Right lobe of liver (tissue), 6 donors: ENCODE measurements around the gene TTLL5. TPM values are rescaled to one million over a fixed set of nuclear protein-coding genes. Genes with fewer than 3 reads are reported as not detected.
A peak's percentile ranks its signal among the peaks of the same experiment; 100 is the strongest.

ENCODE experiments used
- ATAC-seq, 4 donors: fragments of 200-7000 bp; cut with Tn5 transposase; one replicate each; pipeline ENCODE4 v1.9.1; 2020; ENCODE audit warnings: mild to moderate bottlenecking in 4 of 4, moderate library complexity in 4 of 4
- DNase-seq, 3 donors: peaks; one replicate each; pipeline ENCODE4 v3.0.0-alpha.2; 2020
- H3K27ac ChIP-seq, 3 donors: fragments of 200-600 bp; one replicate each; pipeline ENCODE4 v1.8.0; 2022
- H3K27me3 ChIP-seq, 2 donors: fragments of 200-600 bp; one replicate each; pipeline ENCODE4 v1.8.0; 2022
- H3K36me3 ChIP-seq, 4 donors: fragments of 200-600 bp; sonication (generic) in 1 of 4; one replicate each; pipeline versions ENCODE4 v1.5.1 to v1.8.0; 2017 to 2022; ENCODE audit warnings: control low read depth in 1 of 4
- H3K4me1 ChIP-seq, 4 donors: fragments of 200-600 bp; sonication (generic) in 1 of 4; one replicate each; pipeline versions ENCODE4 v1.5.1 to v1.8.0; 2017 to 2022; ENCODE audit warnings: control low read depth in 1 of 4
- H3K4me3 ChIP-seq, 3 donors: fragments of 200-600 bp; one replicate each; pipeline ENCODE4 v1.8.0; 2022
- H3K9me3 ChIP-seq, 4 donors: fragments of 200-600 bp; sonication (generic) in 1 of 4; one replicate each; pipeline versions ENCODE4 v1.5.1 to v1.8.0; 2017 to 2022; ENCODE audit warnings: control low read depth in 1 of 4
- POLR2A ChIP-seq: fragments of 450-650 bp; IDR thresholded peaks from one replicate; pipeline ENCODE4 v1.6.1; 2017; ENCODE audit warnings: antibody characterized with exemption, mild to moderate bottlenecking
- WGBS: methylation state at CpG from one replicate; pipeline ENCODE4 v1.1.6; 2018; ENCODE audit warnings: low coverage, low lambda C conversion rate; ENCODE audit not compliant: insufficient coverage; ENCODE audit errors: missing lambda C conversion rate; 5-methylcytosine and 5-hydroxymethylcytosine counted together
- intact Hi-C, 2 donors: fragments of 100-400 bp; cut with DNase I; formaldehyde crosslinking; loops; one replicate each; pipeline versions ENCODE4 v1.11.2 to v1.14.1; 2022
- total RNA-seq, 6 experiments: library from RNA; depleted of rRNA in 2 of 6; stranded (reverse); fragments of >200 nt in 2 of 6; fragmentation: NEBNext Ultra II Directional in 3 of 6; extraction: Animal tissue kit (Norgen Biotek cat#: 25700) in 3 of 6; gene quantifications; one replicate each; pipeline versions ENCODE4 v1.1.0 to v1.2.4, GENCODE V29; 2016 to 2023
- TF ChIP-seq, protein P1 (sequence below), 4 donors: fragments of 200-600 bp in 3 of 4; fragments of 450-650 bp in 1 of 4; IDR thresholded peaks; one replicate each; pipeline versions ENCODE4 v1.5.1 to v1.8.0; 2016 to 2022; ENCODE audit warnings: antibody characterized with exemption in 4 of 4, mild to moderate bottlenecking in 2 of 4
- donor health status: DM: no; HTN: yes; CAD: no.
- donor health status: DM: no; HTN: no; CAD: no.
- donor health status: DM: no; HTN: no; CAD: no.
- donor health status: DM: no; HTN: yes; CAD: no.
- donor health status: DM: no; HTN: yes; CAD: no.

Gene TTLL5
- total RNA-seq, 6 experiments from 2014 or later: 7.4 to 13.8 (median 11.9) TPM

DNA sequence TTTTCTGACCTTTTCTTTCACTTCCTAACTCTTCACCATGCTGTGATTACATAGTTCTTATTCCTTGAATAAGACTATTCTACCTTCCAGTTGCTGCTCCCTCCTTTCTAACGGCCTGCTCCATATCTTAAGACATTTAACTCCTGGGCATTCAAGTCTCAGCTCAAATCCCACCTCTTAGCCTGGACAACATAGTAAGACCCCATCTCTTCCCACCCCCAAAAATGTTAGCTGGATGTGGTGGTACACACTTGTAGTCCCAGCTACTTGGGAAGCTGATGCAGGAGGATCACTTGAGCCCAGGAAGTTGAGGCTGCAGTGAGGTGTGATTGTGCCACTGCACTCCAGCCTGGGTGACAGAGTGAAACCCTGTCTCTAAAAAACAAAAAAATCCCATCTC, 11.3 kb upstream of the TTLL5 start:
- Histone ChIP-seq H3K4me1 (peaks cover 0 to 62% (median 29%) of the 10 kb centered on the region in 4 donors), H3K4me3 (no peak overlapping the region), H3K27ac (peak overlapping the region in 2 of 3 donors; percentile 69 to 78), H3K9me3 (no peaks in the 10 kb centered on the region), H3K36me3 (peaks cover 0 to 19% (median 9%) of the 10 kb centered on the region in 4 donors), H3K27me3 (no peaks in the 10 kb centered on the region)
- 100% methylated on average over 1 of the region's 1 CpG for WGBS
- no peak for DNase-seq
- ATAC-seq: no peak
- intact Hi-C loops: loop anchor here in 1 of 2 donors (5.0 kb wide), 1 partner anchor 67 kb away; no protein-coding TSS in a partner anchor
- TF ChIP-seq, protein P1, sequence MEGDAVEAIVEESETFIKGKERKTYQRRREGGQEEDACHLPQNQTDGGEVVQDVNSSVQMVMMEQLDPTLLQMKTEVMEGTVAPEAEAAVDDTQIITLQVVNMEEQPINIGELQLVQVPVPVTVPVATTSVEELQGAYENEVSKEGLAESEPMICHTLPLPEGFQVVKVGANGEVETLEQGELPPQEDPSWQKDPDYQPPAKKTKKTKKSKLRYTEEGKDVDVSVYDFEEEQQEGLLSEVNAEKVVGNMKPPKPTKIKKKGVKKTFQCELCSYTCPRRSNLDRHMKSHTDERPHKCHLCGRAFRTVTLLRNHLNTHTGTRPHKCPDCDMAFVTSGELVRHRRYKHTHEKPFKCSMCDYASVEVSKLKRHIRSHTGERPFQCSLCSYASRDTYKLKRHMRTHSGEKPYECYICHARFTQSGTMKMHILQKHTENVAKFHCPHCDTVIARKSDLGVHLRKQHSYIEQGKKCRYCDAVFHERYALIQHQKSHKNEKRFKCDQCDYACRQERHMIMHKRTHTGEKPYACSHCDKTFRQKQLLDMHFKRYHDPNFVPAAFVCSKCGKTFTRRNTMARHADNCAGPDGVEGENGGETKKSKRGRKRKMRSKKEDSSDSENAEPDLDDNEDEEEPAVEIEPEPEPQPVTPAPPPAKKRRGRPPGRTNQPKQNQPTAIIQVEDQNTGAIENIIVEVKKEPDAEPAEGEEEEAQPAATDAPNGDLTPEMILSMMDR (IDR thresholded peaks at IDR 0.05): no peak
- no peak for TF ChIP-seq POLR2A

- 57% methylated on average over 5 of the region's 5 CpGs for WGBS
- H3K9me3 ChIP-seq: no peaks in the 10 kb centered on the region
- TF ChIP-seq POLR2A: no peak
- TF ChIP-seq, protein P1 (IDR thresholded peaks at IDR 0.05): no peak
- no peaks in the 10 kb centered on the region for H3K27me3 ChIP-seq
- no peak overlapping the region for H3K4me3 ChIP-seq
- ATAC-seq (peak; percentile 16 to 48 (median 33)), DNase-seq (no peak)
- H3K4me1 ChIP-seq: peaks cover 0 to 62% (median 29%) of the 10 kb centered on the region in 4 donors
- peaks cover 0 to 26% (median 13%) of the 10 kb centered on the region in 4 donors for H3K36me3 ChIP-seq
- intact Hi-C loops: no loop called here
- H3K27ac ChIP-seq: peak overlapping the region in 2 of 3 donors; percentile 69 to 78
Measured at GRCh38 chr14:75650253-75651058, 10.6 kb upstream of the TTLL5 start.

DNA sequence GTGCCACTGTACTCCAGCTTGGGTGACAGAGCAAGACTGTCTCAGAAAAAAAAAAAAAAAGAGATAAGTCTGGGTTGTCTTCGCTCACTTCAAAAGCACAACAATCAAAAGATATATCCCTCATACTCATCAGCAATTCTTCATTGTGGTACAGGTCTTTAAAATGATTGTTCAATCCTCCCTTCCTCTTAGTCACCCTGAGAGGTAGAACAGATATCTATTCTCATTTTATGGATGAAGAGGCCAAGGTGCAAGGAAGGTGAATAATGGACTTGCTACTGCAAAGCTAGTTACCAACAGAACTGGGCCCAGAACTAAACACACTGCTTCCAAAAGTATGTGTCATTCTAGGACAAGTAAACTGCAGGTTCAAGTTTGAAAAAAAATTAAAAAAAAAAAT, 7.5 kb upstream of the TTLL5 start:
- ATAC-seq (no peak), DNase-seq (no peak)

GRCh38 chr14:75654127-75654732, 6.8 kb upstream of the TTLL5 start:
- Histone ChIP-seq H3K27ac (peak overlapping the region in 1 of 3 donors; percentile 32), H3K4me1 (peaks cover 0 to 38% (median 17%) of the 10 kb centered on the region in 4 donors), H3K9me3 (no peaks in the 10 kb centered on the region), H3K27me3 (no peaks in the 10 kb centered on the region), H3K4me3 (no peak overlapping the region), H3K36me3 (peaks cover 0 to 38% (median 18%) of the 10 kb centered on the region in 4 donors)
- 2% methylated on average over 3 of the region's 4 CpGs for WGBS
- intact Hi-C loops: no loop called here
- peak; percentile 78 to 84 (median 78) for DNase-seq
- no peak for TF ChIP-seq POLR2A
- TF ChIP-seq, protein P1 (IDR thresholded peaks at IDR 0.05): peak; percentile 96 to 98 (median 97)
- peak; percentile 84 to 92 (median 89) for ATAC-seq

More for the DNA sequence above, 7.5 kb upstream of the TTLL5 start:
- Histone ChIP-seq H3K9me3 (no peaks in the 10 kb centered on the region), H3K27me3 (no peaks in the 10 kb centered on the region), H3K4me3 (no peak overlapping the region), H3K27ac (peak overlapping the region in 1 of 3 donors; percentile 32), H3K4me1 (peaks cover 0 to 37% (median 17%) of the 10 kb centered on the region in 4 donors), H3K36me3 (peaks cover 0 to 38% (median 18%) of the 10 kb centered on the region in 4 donors)
- TF ChIP-seq, protein P1 (IDR thresholded peaks at IDR 0.05): no peak
- TF ChIP-seq POLR2A: no peak
- WGBS: 63% methylated on average over 1 of the region's 1 CpG
- intact Hi-C loops: no loop called here
